ENCODE measurements around the gene COLEC11.

- TF ChIP-seq TCF12 (IDR thresholded peaks at IDR 0.05; ENCODE audit: low read depth) (no peak), CREB1 (IDR thresholded peaks at IDR 0.05; ENCODE audit: low read depth) (no peak), TAF1 (IDR thresholded peaks at IDR 0.05; ENCODE audit: low read depth) (no peak), TEAD4 (IDR thresholded peaks at IDR 0.05) (no peak), EP300 (IDR thresholded peaks at IDR 0.05; ENCODE audit: borderline replicate concordance) (no peak), MAX (IDR thresholded peaks at IDR 0.05) (no peak)
- TF ChIP-seq, protein P1, sequence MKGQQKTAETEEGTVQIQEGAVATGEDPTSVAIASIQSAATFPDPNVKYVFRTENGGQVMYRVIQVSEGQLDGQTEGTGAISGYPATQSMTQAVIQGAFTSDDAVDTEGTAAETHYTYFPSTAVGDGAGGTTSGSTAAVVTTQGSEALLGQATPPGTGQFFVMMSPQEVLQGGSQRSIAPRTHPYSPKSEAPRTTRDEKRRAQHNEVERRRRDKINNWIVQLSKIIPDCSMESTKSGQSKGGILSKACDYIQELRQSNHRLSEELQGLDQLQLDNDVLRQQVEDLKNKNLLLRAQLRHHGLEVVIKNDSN (IDR thresholded peaks at IDR 0.05) = no peak
Measured at GRCh38 chr2:3617198-3617890, 22.4 kb downstream of the COLEC11 start.
